Neural progenitor cell (in vitro differentiated cells): ENCODE data around the gene ADCK1.

ENCODE experiments used
- CTCF ChIP-seq: fragments of 200-600 bp; sonication (generic); IDR thresholded peaks from 2 replicates; pipeline ENCODE4 v1.5.1; 2017; ENCODE audit warnings: antibody characterized with exemption, mild to moderate bottlenecking
- EZH2 ChIP-seq: fragments of 200-600 bp; sonication (generic); IDR thresholded peaks from 2 replicates; pipeline ENCODE4 v1.6.1; 2017; ENCODE audit warnings: antibody characterized with exemption, mild to moderate bottlenecking, moderate library complexity
- EZH2phosphoT487 ChIP-seq: fragments of 200-600 bp; sonication (generic); IDR thresholded peaks from 2 replicates; pipeline ENCODE4 v1.6.1; 2017; ENCODE audit warnings: antibody characterized with exemption

DNA sequence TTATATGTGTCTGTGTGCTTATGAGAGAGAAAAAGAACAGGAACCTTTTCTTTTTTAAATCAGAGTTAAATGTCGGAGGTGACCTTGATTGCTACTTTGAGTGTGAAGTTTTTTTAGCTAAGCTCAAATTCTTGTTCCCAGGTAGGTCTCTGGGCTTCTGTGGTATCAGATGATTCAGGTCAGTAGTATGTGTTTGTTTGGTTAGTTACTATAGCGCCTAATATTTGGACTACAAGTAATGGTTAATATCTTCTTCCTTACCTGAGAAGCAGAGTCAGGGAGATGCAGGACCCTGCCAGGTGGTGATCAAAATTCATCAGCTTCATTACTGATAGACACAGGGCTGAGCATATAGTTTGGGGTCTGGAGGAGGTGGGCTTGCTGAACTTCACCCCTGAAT, 30.8 kb downstream of the ADCK1 start:
- TF ChIP-seq CTCF (no peak), EZH2 (no peak), EZH2phosphoT487 (no peak)
